GM21526 (cell line): Measurements from ENCODE around the gene PPFIBP1.

Source experiments
- ATAC-seq: cut with Tn5 transposase; IDR thresholded peaks from one replicate; pipeline ENCODE4 v1.9.1; 2021; ENCODE audit warnings: moderate library complexity; ENCODE audit not compliant: unreplicated experiment, low FRiP score

Gene PPFIBP1

DNA sequence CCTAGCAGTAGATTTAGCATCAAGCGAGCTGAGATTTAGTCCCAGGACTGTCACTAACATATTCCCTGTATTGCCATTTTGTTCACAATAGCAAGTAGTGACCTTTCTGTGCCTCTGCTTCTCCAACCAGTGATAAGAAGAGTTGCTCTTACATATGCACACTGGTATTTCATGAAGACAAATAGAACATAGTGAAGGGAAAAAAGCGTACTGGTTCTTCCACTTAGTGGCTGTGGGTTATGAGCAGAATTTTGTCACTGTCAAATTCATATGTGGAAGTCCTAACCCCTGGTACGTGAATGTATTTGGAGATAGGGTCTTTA lies 12.3 kb upstream of the PPFIBP1 start:
- ATAC-seq = no peak

DNA sequence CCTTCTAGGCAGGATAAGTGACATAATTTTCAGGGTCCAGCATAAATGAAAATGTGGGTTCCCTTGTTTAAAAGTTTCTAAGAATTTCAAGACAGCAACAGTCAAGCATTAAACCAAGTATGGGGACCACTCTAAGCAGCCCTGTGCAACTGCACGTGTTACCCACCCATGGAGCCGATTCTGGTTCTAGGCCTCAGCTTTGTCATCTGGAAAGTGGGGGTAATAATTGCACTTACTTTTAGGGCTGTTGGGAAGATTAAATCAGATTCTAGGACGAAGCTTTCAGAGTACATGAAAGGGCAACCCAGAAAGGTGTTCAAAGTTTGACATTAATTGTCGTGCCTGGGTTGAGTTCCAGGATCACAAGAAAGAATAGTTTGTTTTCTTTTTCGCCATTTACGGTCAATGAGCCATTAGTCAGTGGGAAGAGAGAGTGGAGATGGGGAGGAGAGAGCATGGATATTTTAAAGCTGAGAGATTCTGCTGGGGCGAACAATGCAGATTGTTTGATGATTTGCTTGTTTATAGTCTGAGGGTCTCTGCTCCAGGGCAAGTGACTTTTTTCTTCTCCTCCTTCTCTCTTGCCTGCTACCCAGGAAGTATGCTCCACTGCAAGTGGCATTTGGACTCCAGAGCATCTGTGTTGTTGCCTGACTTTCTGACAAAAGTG lies 10.7 kb upstream of the PPFIBP1 start:
- no peak for ATAC-seq

DNA sequence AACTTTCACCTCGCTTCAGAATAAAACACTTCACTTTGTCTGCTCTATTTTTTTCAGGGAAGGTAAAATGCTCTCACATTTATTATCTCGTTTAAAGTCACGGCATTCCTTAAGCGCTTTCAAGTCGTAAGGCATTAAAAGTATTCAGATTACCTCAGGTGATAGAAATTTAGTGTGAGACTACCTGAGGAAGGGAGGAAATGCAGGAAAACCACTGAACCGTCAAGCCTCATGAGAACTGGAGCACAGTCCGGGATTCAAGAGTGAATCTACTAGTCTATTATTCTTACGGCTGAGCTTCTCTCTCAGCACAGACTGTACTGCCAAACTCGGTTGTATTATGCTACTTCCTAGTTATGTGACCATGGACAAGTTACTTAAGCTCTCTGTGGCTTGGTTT lies 8.3 kb upstream of the PPFIBP1 start:
- ATAC-seq = no peak

DNA sequence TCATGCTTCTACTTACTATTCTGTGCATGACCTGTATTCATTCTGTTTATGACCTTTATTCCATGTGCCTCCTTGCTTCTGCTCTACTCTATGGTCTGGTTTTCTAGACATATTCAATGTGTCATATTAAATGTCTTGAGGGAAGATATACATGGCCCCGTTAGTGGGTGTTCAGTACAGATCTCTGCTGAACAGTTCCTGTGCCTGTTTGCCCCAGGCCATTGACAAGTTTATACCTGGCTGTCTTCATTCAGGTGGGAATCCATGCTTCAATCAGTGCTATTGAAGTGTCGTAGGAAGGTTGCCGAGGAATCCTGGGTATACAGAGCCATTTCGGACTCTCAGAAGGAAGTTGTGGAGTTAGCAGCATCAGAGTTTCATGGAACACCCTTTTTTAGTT lies 7.4 kb upstream of the PPFIBP1 start:
- no peak for ATAC-seq

DNA sequence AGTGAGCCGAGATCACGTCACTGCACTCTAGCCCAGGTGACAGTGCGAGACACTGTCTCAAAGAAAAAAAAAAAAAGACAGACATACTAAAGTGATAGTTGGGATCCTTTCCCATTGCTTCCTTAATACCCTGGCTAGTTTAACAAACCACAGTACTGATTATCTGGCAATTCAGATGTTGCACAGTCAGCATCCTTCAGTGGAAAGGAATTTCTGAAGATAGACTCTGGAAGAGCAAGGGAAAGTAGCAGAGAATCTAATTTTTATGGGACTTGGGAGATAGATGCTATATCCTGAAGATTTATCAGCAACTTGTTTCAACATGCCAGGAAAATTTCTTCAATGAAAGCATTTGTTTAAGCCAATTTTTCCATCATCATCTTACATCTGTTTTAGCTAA lies 6.5 kb upstream of the PPFIBP1 start:
- no peak for ATAC-seq

DNA sequence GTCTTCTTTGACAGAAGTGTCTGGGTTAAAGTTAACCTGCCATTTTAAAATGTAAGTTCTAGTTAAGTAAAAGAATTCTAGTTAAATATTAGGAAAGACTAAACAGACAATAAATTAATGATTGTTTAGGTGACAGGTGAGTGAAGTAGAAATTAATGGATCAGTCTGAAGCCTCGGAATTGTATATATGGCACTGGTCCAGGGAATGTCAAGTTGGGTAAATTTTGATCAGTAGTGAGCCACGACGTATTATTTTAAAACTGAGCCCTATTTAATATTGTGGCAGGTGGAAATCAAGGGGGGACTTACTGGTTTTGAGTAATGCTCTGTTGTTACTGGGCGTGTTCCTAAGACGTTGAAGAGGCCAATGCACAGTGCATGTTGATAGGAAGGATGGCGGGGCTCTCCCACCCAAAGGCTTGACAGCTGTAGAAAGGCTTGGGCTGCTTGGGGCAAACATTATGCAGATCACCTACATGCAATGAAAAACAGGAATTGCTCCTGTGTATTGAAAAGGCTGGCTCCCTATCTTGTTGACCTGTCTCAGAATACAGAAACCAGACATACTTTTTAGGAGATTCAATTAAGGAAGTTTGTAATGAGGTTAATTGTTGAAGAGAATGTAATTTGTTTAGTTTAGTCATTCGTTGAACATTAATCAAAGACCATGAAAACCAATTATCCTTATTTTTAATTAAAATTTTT lies 5.9 kb upstream of the PPFIBP1 start:
- no peak for ATAC-seq

DNA sequence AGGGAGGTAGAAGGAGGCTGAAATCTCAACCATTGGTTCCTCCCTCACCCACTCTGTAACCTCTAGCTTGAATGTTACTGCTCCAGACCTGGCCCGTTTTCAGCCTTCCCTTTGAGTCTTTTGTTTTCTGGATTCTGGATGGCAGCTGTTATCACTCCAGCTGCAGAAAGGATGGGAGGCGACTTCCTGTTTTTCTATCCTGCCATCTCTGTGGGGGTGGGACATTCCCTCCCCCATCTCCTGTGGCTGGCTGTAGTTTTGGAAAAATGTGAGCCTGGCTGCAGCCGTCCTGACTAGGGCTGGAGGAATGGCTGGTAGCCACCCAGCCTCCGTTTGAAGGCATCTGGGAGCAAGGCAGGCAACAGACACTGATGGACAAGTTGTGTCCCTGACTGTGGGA lies 2.9 kb upstream of the PPFIBP1 start:
- no peak for ATAC-seq

DNA sequence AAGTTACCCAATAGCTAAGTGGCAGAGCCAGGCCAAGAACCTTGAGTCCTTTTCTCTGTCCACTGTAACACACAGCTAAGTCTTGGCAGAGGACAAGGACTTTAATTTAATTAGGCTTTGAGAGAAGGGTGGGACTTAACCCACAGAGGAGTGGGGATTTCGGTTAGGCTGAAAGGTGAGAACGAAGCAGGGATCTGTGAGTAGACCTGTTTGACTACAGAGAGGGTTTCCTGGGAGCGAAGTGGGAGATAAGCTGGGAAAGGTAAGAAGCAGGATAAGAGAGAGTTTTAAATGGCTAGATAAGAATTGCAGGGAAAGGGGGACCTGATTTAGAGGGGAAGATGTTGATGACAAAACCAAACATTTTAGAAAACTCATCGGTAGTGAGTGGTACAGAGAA lies 2.0 kb upstream of the PPFIBP1 start:
- no peak for ATAC-seq

DNA sequence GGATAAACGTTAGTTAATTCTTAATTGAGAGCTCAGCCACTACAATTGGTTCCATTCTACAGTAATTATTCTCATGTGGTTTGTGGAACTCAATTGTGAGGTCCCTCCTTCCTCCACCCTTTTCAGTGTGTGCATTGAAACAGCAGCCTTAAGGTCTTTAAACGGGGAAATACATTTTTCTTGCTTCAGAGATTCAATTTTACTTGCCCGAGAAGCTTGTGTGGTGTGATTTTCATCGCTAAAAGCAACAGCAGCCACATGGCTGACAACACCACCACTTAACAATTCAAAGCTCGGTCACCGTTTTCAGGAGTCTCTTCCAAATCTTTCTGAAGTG lies 733 bp upstream of the PPFIBP1 start:
- peak; percentile 11 for ATAC-seq

DNA sequence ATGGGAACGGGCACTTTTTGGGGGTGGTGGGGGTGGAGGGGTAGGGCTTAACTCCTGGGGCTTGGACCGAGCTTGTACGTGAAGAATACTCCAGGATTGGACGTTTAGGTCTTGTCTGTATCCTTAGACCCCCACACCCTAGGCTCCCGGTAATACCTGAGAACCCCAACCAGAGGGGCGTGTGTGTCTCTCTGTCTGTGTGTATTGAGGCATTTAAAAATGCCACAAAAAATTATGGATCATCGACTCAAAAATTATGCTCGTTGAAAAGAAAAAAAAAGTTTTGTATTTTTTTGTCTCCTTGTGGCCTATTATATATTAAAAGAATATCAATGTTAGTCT lies 459 bp downstream of the PPFIBP1 start:
- peak; percentile 5 for ATAC-seq

DNA sequence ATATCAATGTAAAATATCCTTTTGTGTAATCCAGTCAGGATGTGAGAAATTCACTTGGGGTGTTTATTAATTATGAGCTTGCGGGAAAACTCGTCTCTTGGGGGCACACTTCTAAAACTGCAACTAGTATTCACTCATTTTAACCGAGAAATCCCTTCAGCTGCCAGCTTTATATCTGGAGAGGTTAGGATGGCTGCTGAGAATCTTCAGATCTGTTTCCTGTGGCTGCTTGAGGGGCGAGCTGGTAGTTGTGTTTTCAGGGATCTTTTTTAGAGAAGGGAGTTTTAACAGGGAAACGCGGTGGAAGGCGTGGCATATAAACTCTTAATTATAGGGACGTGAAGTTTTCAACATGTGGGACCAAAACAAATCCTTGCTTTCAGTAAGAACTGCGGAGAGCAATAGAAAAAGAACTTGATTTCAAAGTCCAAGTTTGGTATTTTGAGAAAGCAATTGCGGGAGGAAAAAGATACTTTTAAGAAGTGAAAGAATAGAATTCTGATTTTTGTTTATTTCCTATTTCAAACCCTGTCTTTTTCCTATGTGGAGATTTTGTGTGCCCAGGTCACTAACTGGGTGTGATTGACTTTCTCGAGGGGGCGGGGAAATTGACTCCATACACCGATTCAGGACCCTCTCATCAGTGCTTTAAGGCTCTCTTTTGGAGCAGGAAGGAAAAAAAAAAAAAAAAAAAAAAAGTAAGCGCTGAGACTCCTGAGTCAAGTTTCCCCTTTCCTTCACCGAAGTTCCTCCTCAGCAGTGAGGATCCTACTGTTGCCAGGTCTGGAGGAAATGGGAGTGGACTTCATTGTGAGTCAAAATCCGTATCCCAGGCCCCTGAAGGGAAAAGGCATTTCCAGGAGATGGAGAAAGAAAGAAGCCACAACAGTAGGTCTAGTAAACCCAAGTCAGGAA lies 1.1 kb downstream of the PPFIBP1 start:
- no peak for ATAC-seq

DNA sequence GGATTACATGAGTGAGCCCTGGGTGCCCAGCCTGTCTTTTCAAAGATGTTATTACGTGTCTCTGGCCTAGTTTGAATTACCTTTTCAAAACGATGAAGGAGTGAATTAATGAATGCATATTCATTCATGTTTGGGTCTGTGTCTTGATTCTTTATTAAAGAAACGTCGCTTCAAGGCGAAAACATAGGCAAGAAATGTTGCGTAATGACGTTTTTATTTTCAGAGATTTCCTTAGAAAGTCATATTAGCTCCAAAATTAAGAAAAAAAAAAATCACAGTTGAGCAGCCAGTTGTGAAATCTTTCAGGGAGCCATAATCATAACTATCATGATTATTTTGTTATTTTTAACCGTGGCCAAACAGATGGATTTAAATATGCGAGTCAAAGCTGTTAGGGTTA lies 3.5 kb downstream of the PPFIBP1 start:
- ATAC-seq = no peak

DNA sequence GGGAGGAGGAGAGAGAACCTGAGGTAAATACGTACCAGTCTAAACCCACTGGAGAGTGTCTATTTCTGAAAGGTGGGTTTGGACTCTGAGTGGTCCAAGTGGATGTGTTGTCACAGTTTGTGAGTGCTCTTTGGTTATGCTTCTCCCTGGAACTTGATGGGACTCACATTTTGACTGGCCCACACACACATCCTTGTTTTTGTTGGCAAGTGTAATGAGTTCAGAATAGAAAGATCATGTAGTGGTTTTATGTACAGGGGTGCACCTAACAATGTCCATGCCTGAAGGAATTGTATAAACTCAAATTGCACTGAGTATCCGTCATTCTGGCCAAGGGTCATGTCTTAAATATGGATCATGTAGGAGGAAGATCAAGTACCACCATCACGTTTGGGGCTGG lies 4.8 kb downstream of the PPFIBP1 start:
- ATAC-seq = no peak

DNA sequence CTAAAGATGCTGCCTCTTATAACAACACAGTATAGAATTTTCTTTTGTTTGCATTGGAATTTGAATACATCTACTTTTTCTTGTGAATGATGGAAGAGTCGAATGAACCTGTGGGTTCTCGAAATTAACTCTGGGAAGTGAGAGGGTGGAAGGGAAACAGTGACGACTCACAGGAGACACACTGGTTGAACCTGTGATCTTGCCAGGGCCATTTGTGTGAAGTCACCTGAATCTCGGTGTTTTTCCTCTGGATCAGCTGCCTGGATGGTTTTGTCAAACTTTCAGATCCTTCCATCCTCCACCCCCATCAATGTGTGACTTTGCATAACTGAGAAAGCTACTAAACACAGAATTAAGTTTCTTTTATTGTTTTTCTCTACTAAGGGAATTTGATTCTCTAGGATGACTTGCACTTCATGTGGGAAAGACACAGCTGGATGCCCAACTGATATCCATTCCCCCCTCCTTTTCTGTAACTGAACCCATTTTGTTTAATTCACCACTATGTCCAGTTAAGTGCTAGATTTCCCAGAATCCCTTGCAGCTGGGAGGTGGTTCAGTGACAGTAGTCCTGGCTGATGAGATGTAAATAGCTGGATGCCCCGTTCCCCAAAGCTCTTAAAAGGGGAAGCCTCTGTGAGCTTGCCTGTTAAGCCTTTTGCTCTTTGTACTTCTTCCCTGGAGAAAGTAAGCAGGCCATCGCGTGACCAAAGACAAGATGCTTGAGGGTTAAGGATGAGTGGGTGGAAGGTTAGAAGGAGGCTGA lies 6.3 kb downstream of the PPFIBP1 start:
- no peak for ATAC-seq

DNA sequence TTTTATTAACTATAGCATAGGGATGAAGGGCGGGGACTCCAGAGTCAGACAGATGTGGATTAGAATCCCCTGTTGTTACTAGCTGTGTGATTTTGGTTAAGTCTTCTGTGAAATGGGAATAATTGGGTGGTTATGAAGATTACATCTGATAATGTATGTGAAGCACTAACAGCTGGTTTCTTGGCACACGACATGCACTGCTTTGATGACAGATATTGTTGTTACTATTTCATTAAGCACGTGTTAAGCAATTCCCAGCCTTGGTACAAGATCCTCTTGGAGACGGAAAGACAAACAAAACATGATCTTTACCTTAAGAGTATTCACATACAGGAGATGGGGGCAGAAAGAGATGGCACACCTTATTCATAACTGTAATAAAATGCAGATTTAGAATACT lies 7.9 kb downstream of the PPFIBP1 start:
- no peak for ATAC-seq

DNA sequence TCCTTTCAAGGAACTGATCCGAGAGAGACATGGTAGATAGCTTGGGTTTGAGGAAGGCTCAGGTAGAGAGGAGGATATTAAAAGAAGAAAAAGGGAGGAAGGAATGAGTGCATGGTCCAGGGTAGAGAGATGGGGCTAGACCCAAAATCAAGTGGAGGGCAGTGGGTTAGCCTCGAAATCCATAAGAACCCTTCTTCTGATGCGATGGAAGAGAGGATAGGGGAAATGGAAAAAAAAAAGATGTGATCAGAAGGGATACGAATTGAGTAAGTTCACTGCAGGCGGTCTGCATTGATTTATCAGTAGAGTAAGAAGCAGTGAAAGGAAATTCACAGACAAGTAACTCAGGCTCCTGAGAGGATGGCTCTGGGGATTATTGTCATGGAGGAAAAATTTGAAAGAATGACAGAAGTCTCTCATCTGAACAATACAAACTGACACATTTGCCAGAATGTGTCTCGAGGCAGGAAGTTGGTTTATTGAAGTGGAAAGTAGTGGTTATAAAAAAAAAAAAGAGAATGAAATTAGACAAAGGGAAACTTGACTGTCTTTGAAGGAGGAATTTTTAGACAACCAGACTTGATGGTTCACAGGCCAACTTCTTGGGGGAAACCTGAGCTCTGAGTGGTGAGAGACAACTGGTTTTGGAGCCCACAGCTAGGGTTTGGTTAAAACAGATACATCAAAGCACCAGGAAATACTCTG lies 10.2 kb downstream of the PPFIBP1 start:
- ATAC-seq = peak; percentile 55

DNA sequence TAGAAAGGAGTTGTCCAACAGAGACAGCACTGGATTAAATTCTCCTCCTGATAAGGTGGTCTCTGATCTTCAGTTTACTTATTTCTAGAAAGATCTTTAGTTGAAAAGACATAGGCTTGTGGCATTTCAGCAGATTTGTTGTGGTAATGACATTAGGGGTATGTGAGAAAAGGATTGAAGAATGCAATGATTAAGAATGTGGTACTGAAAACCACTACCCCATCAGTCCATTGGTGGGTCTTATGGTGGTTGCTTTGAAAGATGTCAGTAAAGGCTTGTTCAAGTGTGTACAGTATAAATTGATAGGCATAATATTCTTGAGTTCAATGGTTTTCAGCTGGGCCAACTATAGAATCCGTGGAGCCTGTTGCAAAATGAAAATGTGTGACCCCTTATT lies 10.8 kb downstream of the PPFIBP1 start:
- no peak for ATAC-seq

DNA sequence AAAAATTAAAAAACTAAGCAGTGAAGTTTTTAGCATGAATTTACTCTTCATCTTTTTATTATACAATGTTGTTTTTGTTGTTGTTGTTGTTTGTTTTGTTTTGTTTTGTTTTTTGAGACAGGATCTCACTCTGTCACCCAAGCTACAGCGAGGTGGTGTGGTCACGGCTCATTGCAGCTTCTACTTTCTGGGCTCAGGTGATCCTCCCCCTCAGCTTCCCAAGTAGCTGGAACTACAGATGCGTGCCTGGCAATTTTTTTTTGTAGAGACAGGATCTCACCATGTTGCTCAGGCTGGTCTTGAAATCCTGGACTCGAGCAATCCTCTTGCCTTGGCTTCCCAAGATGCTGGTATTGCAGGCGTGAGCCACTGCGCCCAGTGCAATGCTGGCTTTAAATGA lies 11.3 kb downstream of the PPFIBP1 start:
- ATAC-seq = no peak

DNA sequence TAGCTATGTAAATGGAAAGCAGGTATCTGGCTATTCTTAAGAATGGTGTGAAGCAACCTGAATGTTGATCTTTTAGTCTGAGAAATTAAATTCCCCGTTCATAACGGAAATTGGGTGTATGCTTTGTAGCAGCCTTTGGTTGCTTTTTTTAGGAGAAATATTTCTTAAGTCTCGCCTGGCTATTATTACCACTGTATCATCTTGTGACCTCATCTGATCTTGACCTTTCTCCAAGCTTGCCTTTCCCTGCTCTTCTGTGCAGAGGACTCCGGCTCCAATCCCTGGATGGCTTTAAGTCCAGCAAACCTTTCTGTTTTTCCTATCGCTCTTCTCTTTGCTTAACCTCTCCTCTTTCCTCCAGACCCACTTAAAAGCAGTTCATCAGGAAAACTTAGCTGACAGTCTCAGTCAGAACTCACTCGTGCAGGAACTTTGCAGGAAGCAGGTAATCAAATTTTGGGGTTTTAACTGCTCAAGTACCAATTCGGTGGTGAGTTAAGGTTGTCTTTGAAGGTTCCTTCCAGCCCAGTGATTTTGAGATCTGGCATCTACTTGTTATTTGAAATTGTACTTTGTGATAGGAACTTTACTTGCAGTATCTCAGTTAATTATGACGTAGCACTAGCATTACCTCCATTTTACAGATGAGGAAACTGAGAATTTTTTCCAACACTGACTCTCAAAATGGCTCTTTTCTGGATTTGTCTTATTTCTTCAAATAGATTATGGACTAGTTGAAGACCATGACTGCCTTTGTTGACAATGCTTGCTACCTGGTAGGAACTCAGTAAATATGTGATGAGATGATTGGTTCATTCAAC lies 14.1 kb downstream of the PPFIBP1 start:
- ATAC-seq = no peak

DNA sequence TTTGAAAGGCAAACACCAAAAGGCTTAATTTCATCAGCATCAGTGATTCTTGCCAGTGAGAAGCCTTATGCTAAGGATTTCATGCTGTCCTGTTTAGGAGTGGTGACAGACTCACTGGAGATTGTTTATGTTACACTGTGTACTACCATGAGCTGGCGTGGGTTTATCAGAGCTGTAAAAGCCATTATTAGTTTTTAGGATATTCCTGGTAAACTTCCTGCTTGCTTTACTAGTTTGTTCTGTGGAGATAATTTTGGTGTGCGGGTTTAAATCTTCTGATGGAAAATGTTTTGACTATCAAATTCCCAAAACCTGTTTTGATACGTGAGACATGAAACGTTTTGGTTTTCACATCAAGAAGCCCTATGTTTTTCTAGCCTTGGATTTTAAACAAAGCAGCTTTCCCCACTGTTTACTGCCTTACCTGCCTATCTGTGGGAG lies 15.2 kb downstream of the PPFIBP1 start:
- ATAC-seq = no peak
